GM12878 (cell line): ENCODE results near the gene ARHGDIA. TPM values are rescaled to one million over a fixed set of nuclear protein-coding genes. Genes with fewer than 3 reads are reported as not detected.
A peak's percentile ranks its signal among the peaks of the same experiment; 100 is the strongest.

Experiments
- ATAC-seq: fragments of 200-7000 bp; cut with Tn5 transposase; 3 replicates; pipeline ENCODE4 v1.9.1; 2020; ENCODE audit warnings: mild to moderate bottlenecking, moderate library complexity
- BruUV-seq: library from RNA; stranded (reverse); fragments of 400-500 nt; replicated peaks from 2 replicates; lab custom pipeline; 2021; lab: Mats Ljungman, UMichigan
- CTCF ChIA-PET: fragments of 300-600 bp; sonication (Branson Sonifier 250); formaldehyde crosslinking; extraction: SDS; loops from one replicate; lab custom pipeline; 2021; ENCODE audit warnings: inconsistent platforms; lab: Yijun Ruan, JAX
- POLR2A ChIA-PET: fragments of 350-600 bp; formaldehyde crosslinking; extraction: SDS; loops from one replicate; lab custom pipeline; 2021; ENCODE audit warnings: inconsistent platforms; lab: Charles Lee
- RAD21 ChIA-PET: fragments of 300-600 bp; sonication (Branson Sonifier 250); formaldehyde crosslinking; loops from one replicate; lab custom pipeline; 2023; ENCODE audit warnings: antibody characterized with exemption; ENCODE audit not compliant: unreplicated experiment; lab: Charles Lee
- SMC1A ChIA-PET: fragments of 300-600 bp; sonication (Branson Sonifier 250); formaldehyde crosslinking; loops from one replicate; lab custom pipeline; 2023; ENCODE audit not compliant: unreplicated experiment, uncharacterized antibody; lab: Charles Lee
- DNase-seq: peaks from one replicate; pipeline ENCODE4 v3.0.0-alpha.2; 2011; ENCODE audit warnings: low read depth, low spot score
- FAIRE-seq: peaks from 3 replicates; lab custom pipeline; 2011; peaks lifted over from hg19 to GRCh38; lab: Jason Lieb, UNC
- H2AFZ ChIP-seq: 2 replicates; pipeline ENCODE4 v1.6.0; 2011; ENCODE audit warnings: low read depth, low read length, control low read depth; ENCODE audit not compliant: control insufficient read depth
- H3K27ac ChIP-seq: 2 replicates; pipeline ENCODE4 v1.5.1; 2011; ENCODE audit warnings: control low read depth; ENCODE audit not compliant: control insufficient read depth, insufficient read depth
- H3K27me3 ChIP-seq, 2 experiments: replicated peaks in 1 of 2; 2 replicates each; pipeline versions ENCODE4 v1.6.0 to v1.6.1; 2011; ENCODE audit warnings: low read length in 1 of 2; ENCODE audit not compliant: control insufficient read depth in 2 of 2, insufficient read depth in 2 of 2
- H3K36me3 ChIP-seq, 2 experiments: 2 replicates each; pipeline ENCODE4 v1.5.1; 2011; ENCODE audit warnings: low read length in 1 of 2; ENCODE audit not compliant: control insufficient read depth in 2 of 2, insufficient read depth in 2 of 2
- H3K4me1 ChIP-seq: 2 replicates; pipeline ENCODE4 v1.6.1; 2011; ENCODE audit warnings: mild to moderate bottlenecking, low read length, moderate library complexity, mixed read lengths; ENCODE audit not compliant: control insufficient read depth, insufficient read depth
- H3K4me2 ChIP-seq: 2 replicates; pipeline ENCODE4 v1.6.0; 2011; ENCODE audit warnings: control low read depth; ENCODE audit not compliant: control insufficient read depth, insufficient read depth
- H3K4me3 ChIP-seq: fragments of 200-600 bp; sonication (generic); 2 replicates; pipeline ENCODE4 v1.5.1; 2016
- H3K79me2 ChIP-seq: 2 replicates; pipeline ENCODE4 v1.6.0; 2011; ENCODE audit warnings: low read length; ENCODE audit not compliant: control insufficient read depth, insufficient read depth
- H3K9ac ChIP-seq: 2 replicates; pipeline ENCODE4 v1.8.0; 2011; ENCODE audit warnings: low read length, control low read depth, mixed read lengths; ENCODE audit not compliant: control insufficient read depth, insufficient read depth
- H3K9me3 ChIP-seq: replicated peaks from 3 replicates; pipeline ENCODE4 v1.5.1; 2011; ENCODE audit warnings: mild to moderate bottlenecking, low read length; ENCODE audit not compliant: control insufficient read depth, insufficient read depth
- H4K20me1 ChIP-seq: 2 replicates; pipeline ENCODE4 v1.6.0; 2011; ENCODE audit not compliant: control insufficient read depth, insufficient read depth
- CBFB ChIP-seq: IDR thresholded peaks from 2 replicates; pipeline ENCODE4 v1.6.1; 2016; ENCODE audit warnings: antibody characterized with exemption, low read depth
- CREB1 ChIP-seq: IDR thresholded peaks from 2 replicates; pipeline ENCODE4 v1.6.1; 2012; ENCODE audit warnings: low read depth, mild to moderate bottlenecking, inconsistent platforms
- MYC ChIP-seq: IDR thresholded peaks from 2 replicates; pipeline ENCODE4 v1.6.1; 2011; ENCODE audit warnings: mild to moderate bottlenecking, low read length, moderate library complexity, inconsistent platforms; ENCODE audit not compliant: insufficient read depth, insufficient replicate concordance, insufficient read length, severe bottlenecking
- NFIC ChIP-seq: IDR thresholded peaks from 2 replicates; pipeline ENCODE4 v1.6.1; 2012; ENCODE audit warnings: low read depth, mild to moderate bottlenecking, inconsistent platforms, low read length, moderate library complexity
- NR2C2 ChIP-seq: IDR thresholded peaks from 2 replicates; pipeline ENCODE4 v1.6.1; 2011; ENCODE audit warnings: borderline replicate concordance, low read depth; ENCODE audit not compliant: control insufficient read depth, insufficient read length
- POLR2AphosphoS5 ChIP-seq: IDR thresholded peaks from 2 replicates; pipeline ENCODE4 v1.6.1; 2011; ENCODE audit warnings: mild to moderate bottlenecking, low read length, inconsistent platforms
- SMC3 ChIP-seq: IDR thresholded peaks from 2 replicates; pipeline ENCODE4 v1.6.1; 2011; ENCODE audit warnings: low read length, improper control_type of control experiment, borderline replicate concordance
- ZBED1 ChIP-seq: IDR thresholded peaks from 2 replicates; pipeline ENCODE4 v1.6.1; 2016; ENCODE audit warnings: borderline replicate concordance
- ZNF274 ChIP-seq: IDR thresholded peaks from one replicate; pipeline ENCODE4 v1.8.0; 2011; ENCODE audit not compliant: insufficient read length, insufficient read depth
- ZSCAN29 ChIP-seq: fragments of 450-650 bp; IDR thresholded peaks from 2 replicates; pipeline ENCODE4 v1.6.1; 2017; ENCODE audit warnings: mild to moderate bottlenecking, moderate library complexity
- ZZZ3 ChIP-seq: IDR thresholded peaks from 2 replicates; pipeline ENCODE4 v1.6.1; 2011; ENCODE audit warnings: low read depth; ENCODE audit not compliant: control insufficient read depth, insufficient read length
- WGBS: methylation state at CpG from one replicate; pipeline ENCODE4 v1.1.6; 2016; ENCODE audit warnings: low lambda C conversion rate; ENCODE audit not compliant: insufficient replicate concordance, insufficient coverage; ENCODE audit errors: missing lambda C conversion rate; 5-methylcytosine and 5-hydroxymethylcytosine counted together
- in situ Hi-C: fragments of 300-500 bp; cut with MboI; formaldehyde crosslinking; loops from 9 replicates; pipeline ENCODE4 v1.14.3; 2018; ENCODE audit warnings: mixed read lengths
- intact Hi-C: fragments of 100-400 bp; cut with micrococcal nuclease; formaldehyde crosslinking; loops from one replicate; pipeline ENCODE4 v1.14.2; 2022; ENCODE audit not compliant: unreplicated experiment
- polyA plus RNA-seq, 11 experiments: library from polyadenylated mRNA; depleted of rRNA in 4 of 11; unstranded in 6 of 11; stranded (reverse) in 5 of 11; fragments of >200 nt; fragmentation: Nextera tagmentation in 4 of 11; fragmentation: Illumina TruSeq in 1 of 11; extraction: Ambion mirVana in 4 of 11; extraction: Trizol in 1 of 11; gene quantifications; 1 replicate in 1 of 11; 2 replicates in 10 of 11; pipeline versions ENCODE4 v1.2.1 to v1.2.3, GENCODE V29; 2011 to 2016; ENCODE audit warnings: inconsistent platforms in 2 of 11, missing spikeins in 2 of 11, low read depth in 1 of 11
- total RNA-seq, 4 experiments: library from RNA; depleted of rRNA in 3 of 4; stranded (reverse); fragments of >200 nt in 3 of 4; fragmentation: Illumina TruSeq in 1 of 4; extraction: Trizol in 1 of 4; gene quantifications; 2 replicates each; pipeline versions ENCODE4 v1.2.1 to v1.2.3, GENCODE V29; 2013 to 2021

The ARHGDIA gene
- total and polyA plus RNA-seq, 10 of the 15 experiments (the other 5 are each of a cell fraction or from before 2014, with no cell fraction given), result 17.9 to 552 (median 169) TPM

DNA sequence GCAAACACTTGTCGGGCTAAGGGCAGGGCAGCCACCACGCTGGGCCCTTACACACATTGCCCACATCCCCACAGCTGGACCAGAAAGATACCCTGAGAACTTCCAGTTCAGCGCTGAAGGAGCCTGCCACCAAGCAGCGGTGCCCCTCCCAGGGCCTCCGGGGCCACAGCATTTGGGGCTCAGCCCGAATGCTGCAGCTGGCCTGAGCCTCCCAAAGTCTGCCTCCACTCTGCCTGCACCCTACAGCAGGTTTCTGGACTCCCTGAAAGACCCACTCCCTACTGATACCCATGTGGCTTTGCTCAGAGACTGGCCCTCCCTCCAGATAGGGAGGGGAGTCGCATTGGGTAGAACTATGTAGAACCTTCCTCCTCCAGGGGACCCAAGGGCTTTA is 39.6 kb downstream of the ARHGDIA start:
- Histone ChIP-seq H3K9ac (peak overlapping the region; percentile 86; the same call in 1 of the 2 replicates), H3K36me3 (no peaks in the 10 kb centered on the region), H3K4me1 (peaks cover 16% of the 10 kb centered on the region), H3K4me3 (peak overlapping the region; percentile 96; the same call in 1 of the 2 replicates), H4K20me1 (no peaks in the 10 kb centered on the region), H3K27me3 (no peaks in the 10 kb centered on the region), H3K27ac (no peak overlapping the region), H3K4me2 (peak overlapping the region; percentile 99), H2AFZ (no peak overlapping the region), H3K9me3 (no peaks in the 10 kb centered on the region), H3K79me2 (peaks cover 13% of the 10 kb centered on the region)
- intact Hi-C loops, result no loop called here
- ChIA-PET CTCF (interaction anchor here (1.7 kb wide), 1 partner anchor 119 kb away, joined by 3 read pairs; the partner anchor contains the start of gene SLC25A10), SMC1A (no interaction called here), RAD21 (no interaction called here), POLR2A (interaction anchor here (3.0 kb wide), 1 partner anchor 30 kb away, joined by 10 read pairs; the partner anchor contains the start of gene P4HB)
- 73% methylated on average over 7 of the region's 7 CpGs for WGBS
- ATAC-seq (peak; percentile 2), FAIRE-seq (no peak), DNase-seq (no peak)
- in situ Hi-C loops, result no loop called here
- no TSS peak for BruUV-seq
- TF ChIP-seq ZSCAN29, result no peak
- no peak for TF ChIP-seq SMC3
- TF ChIP-seq NR2C2, result no peak
- no peak for TF ChIP-seq POLR2AphosphoS5
- TF ChIP-seq CBFB, result no peak
- TF ChIP-seq CREB1, result no peak
- TF ChIP-seq MYC, result no peak
- no peak for TF ChIP-seq ZZZ3
- TF ChIP-seq NFIC, result no peak
- no peak for TF ChIP-seq ZBED1
- TF ChIP-seq ZNF274, result no peak
